GM12801 (cell line): Measurements from ENCODE around the gene FRMD5.

Experiments
- CTCF ChIP-seq: IDR thresholded peaks from one replicate; pipeline ENCODE4 v1.5.1; 2011; ENCODE audit warnings: control low read depth; ENCODE audit not compliant: insufficient read length; ENCODE audit errors: extremely low read depth

Gene FRMD5

DNA sequence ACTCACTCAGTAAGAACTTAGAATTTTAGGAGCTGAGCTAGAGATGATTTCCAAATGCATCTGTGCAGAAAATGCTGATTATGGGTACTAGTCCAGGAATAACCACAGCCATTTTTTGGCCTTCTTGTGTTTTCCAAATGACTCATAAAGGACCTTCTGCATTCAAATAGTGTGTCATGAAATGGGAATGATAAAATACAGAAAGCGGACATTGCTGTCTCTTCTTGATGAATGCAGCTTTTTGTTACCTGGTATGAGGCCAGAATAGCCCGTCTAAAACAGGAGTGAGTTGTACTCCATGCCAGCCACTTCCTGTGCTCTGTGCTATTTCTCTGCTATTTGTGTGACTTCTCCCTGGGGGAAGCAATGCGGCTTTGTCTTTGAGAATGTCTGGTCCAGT lies 20.5 kb upstream of the FRMD5 start:
- TF ChIP-seq CTCF: no peak

GRCh38 chr15:44208956-44209355 lies 13.9 kb upstream of the FRMD5 start:
- TF ChIP-seq CTCF: no peak

DNA sequence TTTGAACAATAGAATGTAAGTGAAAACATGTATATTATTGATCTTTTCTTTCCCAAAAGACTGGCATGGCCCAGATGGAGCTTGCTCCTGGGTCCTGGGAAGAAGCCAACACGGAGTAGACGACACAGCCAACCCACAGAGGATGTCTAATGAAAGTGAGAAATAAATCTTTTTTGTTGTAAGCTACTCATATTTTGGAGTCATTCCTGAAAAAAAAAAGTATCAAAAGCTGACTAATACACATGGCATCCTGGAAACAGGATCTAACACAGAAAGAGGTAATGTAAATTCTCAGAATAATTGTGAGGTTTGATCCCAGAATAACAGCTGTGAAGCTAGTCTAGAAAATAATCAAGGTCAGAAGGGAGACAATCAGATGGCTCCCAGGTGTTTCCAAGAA lies 12.6 kb upstream of the FRMD5 start:
- TF ChIP-seq CTCF: no peak

- no peak for TF ChIP-seq CTCF
These were observed 4.3 kb upstream of the FRMD5 start for GRCh38 chr15:44199393-44199792.

GRCh38 chr15:44194323-44195150 lies 534 bp downstream of the FRMD5 start:
- no peak for TF ChIP-seq CTCF

DNA sequence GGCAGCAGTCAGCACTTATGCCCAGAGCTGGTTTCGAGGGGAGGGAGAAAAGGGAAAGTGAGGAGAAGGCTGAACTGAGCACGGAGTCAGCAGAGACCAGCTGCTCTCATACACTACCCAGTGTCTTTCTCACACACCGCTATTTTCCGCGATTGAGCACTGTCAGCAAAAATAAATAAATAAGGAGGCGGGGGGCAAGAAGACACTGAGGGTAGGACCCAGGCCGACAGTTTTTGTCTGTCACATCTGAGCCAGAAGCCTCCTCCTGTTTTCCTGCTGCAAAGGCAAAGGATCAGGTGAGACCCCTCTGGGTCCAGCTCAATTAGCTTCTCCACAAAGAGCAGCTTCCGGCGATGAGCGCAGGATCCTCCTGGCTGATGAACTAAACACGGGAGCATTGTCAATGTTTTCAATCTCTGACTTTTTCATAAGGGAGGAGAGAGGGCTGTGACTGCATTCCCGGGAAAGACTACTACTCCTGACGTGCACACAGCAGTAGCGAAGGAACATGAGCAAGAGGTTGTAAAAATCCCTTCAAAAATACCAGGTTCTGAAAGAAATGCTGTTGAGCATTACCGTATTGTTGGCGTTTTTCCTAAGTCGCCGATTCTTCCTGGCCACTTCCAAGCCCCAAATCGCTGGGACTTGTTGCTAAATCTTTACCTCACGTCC lies 1.3 kb downstream of the FRMD5 start:
- TF ChIP-seq CTCF: no peak

DNA sequence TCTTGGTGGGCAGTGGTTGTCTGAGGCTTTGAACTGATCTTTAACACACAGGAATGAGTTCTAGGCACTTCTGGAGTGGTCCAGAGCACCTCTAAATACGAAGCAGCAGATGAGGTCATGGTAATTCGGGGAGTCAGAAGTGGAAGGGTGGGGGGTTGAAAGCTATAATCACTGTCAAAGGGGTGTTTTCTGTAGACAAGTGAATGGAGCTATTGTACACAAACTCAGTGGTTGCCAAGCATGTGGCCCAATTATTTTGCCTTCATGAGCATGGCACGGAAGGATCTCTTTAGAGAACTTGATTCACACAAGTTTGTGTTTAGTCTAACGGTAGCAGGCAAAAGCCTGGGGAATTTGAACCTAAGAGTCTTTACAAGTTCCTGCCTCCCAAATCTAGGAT lies 6.3 kb downstream of the FRMD5 start:
- no peak for TF ChIP-seq CTCF
